H9 (cell line): ENCODE results near the gene LDB2. TPM values are rescaled to one million over a fixed set of nuclear protein-coding genes. Genes with fewer than 3 reads are reported as not detected.

ENCODE experiments used
- DNase-seq: peaks from one replicate; pipeline ENCODE4 v3.0.0-alpha.2; 2017
- H2AFZ ChIP-seq: one replicate; pipeline ENCODE4 v1.6.1; 2013; ENCODE audit warnings: mild to moderate bottlenecking, low read length, control low read depth, moderate library complexity
- H2AK5ac ChIP-seq: 2 replicates; pipeline ENCODE4 v1.6.1; 2013; ENCODE audit warnings: low read length, control low read depth, mixed read lengths; ENCODE audit not compliant: insufficient read length
- H2BK120ac ChIP-seq: one replicate; pipeline ENCODE4 v1.6.1; 2013; ENCODE audit warnings: low read depth, mild to moderate bottlenecking, low read length, control low read depth, inconsistent platforms; ENCODE audit not compliant: poor library complexity, severe bottlenecking
- H2BK12ac ChIP-seq: 2 replicates; pipeline ENCODE4 v1.6.1; 2013; ENCODE audit warnings: low read length, control low read depth, mixed read lengths, low read depth; ENCODE audit not compliant: insufficient read length
- H2BK15ac ChIP-seq: 2 replicates; pipeline ENCODE4 v1.6.1; 2013; ENCODE audit warnings: low read depth, low read length, control low read depth
- H2BK20ac ChIP-seq: one replicate; pipeline ENCODE4 v1.6.1; 2013; ENCODE audit warnings: low read depth, mild to moderate bottlenecking, low read length, control low read depth, inconsistent platforms; ENCODE audit not compliant: poor library complexity, severe bottlenecking
- H2BK5ac ChIP-seq: 2 replicates; pipeline ENCODE4 v1.6.1; 2013; ENCODE audit warnings: low read length, control low read depth, mixed read lengths; ENCODE audit not compliant: insufficient read length
- H3K14ac ChIP-seq: 2 replicates; pipeline ENCODE4 v1.6.1; 2013; ENCODE audit warnings: low read length, control low read depth; ENCODE audit not compliant: insufficient read depth
- H3K18ac ChIP-seq: 2 replicates; pipeline ENCODE4 v1.6.1; 2013; ENCODE audit warnings: low read depth, mild to moderate bottlenecking, mixed read lengths, low read length, control low read depth; ENCODE audit not compliant: insufficient read length
- H3K23ac ChIP-seq: 2 replicates; pipeline ENCODE4 v1.6.1; 2013; ENCODE audit warnings: low read length, control low read depth, mixed read lengths, low read depth; ENCODE audit not compliant: insufficient read length
- H3K23me2 ChIP-seq: 2 replicates; pipeline ENCODE4 v1.6.1; 2013; ENCODE audit warnings: low read depth, mild to moderate bottlenecking, mixed read lengths, low read length, control low read depth; ENCODE audit not compliant: insufficient read length, poor library complexity, severe bottlenecking
- H3K27ac ChIP-seq: 2 replicates; pipeline ENCODE4 v1.5.1; 2013; ENCODE audit warnings: low read length, control low read depth, mixed read lengths, low read depth; ENCODE audit not compliant: insufficient read length
- H3K27me3 ChIP-seq: 2 replicates; pipeline ENCODE4 v1.6.1; 2013; ENCODE audit warnings: low read length, control low read depth, inconsistent platforms; ENCODE audit not compliant: insufficient read depth
- H3K4ac ChIP-seq: 2 replicates; pipeline ENCODE4 v1.6.1; 2013; ENCODE audit warnings: low read depth, mild to moderate bottlenecking, control low read depth, inconsistent platforms, low read length, moderate library complexity
- H3K4me1 ChIP-seq: 2 replicates; pipeline ENCODE4 v1.6.1; 2013; ENCODE audit warnings: low read length, control low read depth, inconsistent platforms; ENCODE audit not compliant: insufficient read depth
- H3K4me2 ChIP-seq: 2 replicates; pipeline ENCODE4 v1.6.1; 2013; ENCODE audit warnings: low read length, control low read depth, mixed read lengths; ENCODE audit not compliant: insufficient read length, insufficient read depth
- H3K56ac ChIP-seq: 2 replicates; pipeline ENCODE4 v1.6.1; 2013; ENCODE audit warnings: low read depth, mild to moderate bottlenecking, mixed read lengths, low read length, control low read depth; ENCODE audit not compliant: insufficient read length
- H3K79me1 ChIP-seq: 2 replicates; pipeline ENCODE4 v1.6.1; 2013; ENCODE audit warnings: low read depth, mild to moderate bottlenecking, moderate library complexity, low read length, control low read depth, inconsistent platforms; ENCODE audit not compliant: insufficient read depth, poor library complexity, severe bottlenecking
- H3K79me2 ChIP-seq: 2 replicates; pipeline ENCODE4 v1.6.1; 2013; ENCODE audit warnings: low read length, control low read depth, inconsistent platforms; ENCODE audit not compliant: insufficient read depth
- H3K9ac ChIP-seq: 2 replicates; pipeline ENCODE4 v1.6.1; 2013; ENCODE audit warnings: low read length, control low read depth, mixed read lengths; ENCODE audit not compliant: insufficient read length; ENCODE audit errors: extremely low read depth
- H3K9me3 ChIP-seq: one replicate; pipeline ENCODE4 v1.6.1; 2013; ENCODE audit warnings: low read depth, low read length, inconsistent platforms; ENCODE audit not compliant: control insufficient read depth
- H3T11ph ChIP-seq: one replicate; pipeline ENCODE4 v1.6.1; 2013; ENCODE audit warnings: mild to moderate bottlenecking, low read length, control low read depth, inconsistent platforms
- H4K20me1 ChIP-seq: one replicate; pipeline ENCODE4 v1.6.1; 2013; ENCODE audit not compliant: control insufficient read depth, insufficient read length, insufficient read depth
- H4K5ac ChIP-seq: 2 replicates; pipeline ENCODE4 v1.6.1; 2013; ENCODE audit warnings: low read depth, mild to moderate bottlenecking, mixed read lengths, low read length, control low read depth; ENCODE audit not compliant: insufficient read length
- H4K8ac ChIP-seq: replicated peaks from 2 replicates; pipeline ENCODE4 v1.6.1; 2013; ENCODE audit warnings: low read length, control low read depth, mixed read lengths, low read depth; ENCODE audit not compliant: insufficient read length
- H4K91ac ChIP-seq: 2 replicates; pipeline ENCODE4 v1.6.1; 2013; ENCODE audit warnings: low read depth, mild to moderate bottlenecking, moderate library complexity, mixed read lengths, low read length, control low read depth; ENCODE audit not compliant: insufficient read length
- H3K27ac Mint-ChIP-seq, 3 experiments: 2 replicates in 2 of 3; 3 replicates in 1 of 3; pipeline ENCODE4 v1.8.0; 2020 to 2021; ENCODE audit warnings: mixed read lengths in 3 of 3, mild to moderate bottlenecking in 1 of 3, moderate library complexity in 1 of 3
- H3K27me3 Mint-ChIP-seq: 2 replicates; pipeline ENCODE4 v1.8.0; 2021; ENCODE audit warnings: low read depth, mild to moderate bottlenecking, moderate library complexity, mixed read lengths
- H3K36me3 Mint-ChIP-seq, 3 experiments: 2 replicates in 2 of 3; 3 replicates in 1 of 3; pipeline ENCODE4 v1.8.0; 2020 to 2021; ENCODE audit warnings: low read depth in 3 of 3, mixed read lengths in 3 of 3; ENCODE audit not compliant: insufficient read depth in 1 of 3
- H3K4me1 Mint-ChIP-seq, 2 experiments: 2 replicates each; pipeline ENCODE4 v1.8.0; 2020; ENCODE audit warnings: mixed read lengths in 2 of 2
- H3K4me3 Mint-ChIP-seq, 2 experiments: 2 replicates in 1 of 2; 3 replicates in 1 of 2; pipeline ENCODE4 v1.8.0; 2020 to 2021; ENCODE audit warnings: mild to moderate bottlenecking in 2 of 2, mixed read lengths in 2 of 2, moderate library complexity in 1 of 2
- H3K9me3 Mint-ChIP-seq, 2 experiments: 2 replicates in 1 of 2; 3 replicates in 1 of 2; pipeline ENCODE4 v1.8.0; 2020; ENCODE audit warnings: mild to moderate bottlenecking in 2 of 2, mixed read lengths in 2 of 2, moderate library complexity in 1 of 2
- WGBS: extraction: QIAGEN DNeasy Blood & Tissue Kit; methylation state at CpG from one replicate; pipeline ENCODE4 v1.1.7; 2013; ENCODE audit warnings: missing lambda C conversion rate, low lambda C conversion rate, mixed read lengths; ENCODE audit not compliant: insufficient read length; ENCODE audit errors: extremely low coverage; 5-methylcytosine and 5-hydroxymethylcytosine counted together
- total RNA-seq: library from RNA; stranded (reverse); gene quantifications from 2 replicates; pipeline ENCODE4 v1.2.1, GENCODE V29; 2021
- TF ChIP-seq, protein P1 (sequence below): fragments of 200-600 bp; sonication (generic); conservative IDR thresholded peaks from 3 replicates; pipeline ENCODE4 v1.8.0; 2021; ENCODE audit warnings: antibody characterized with exemption, mild to moderate bottlenecking

LDB2 gene
- total RNA-seq, 1 experiment from 2014 or later: 22.5 TPM

DNA sequence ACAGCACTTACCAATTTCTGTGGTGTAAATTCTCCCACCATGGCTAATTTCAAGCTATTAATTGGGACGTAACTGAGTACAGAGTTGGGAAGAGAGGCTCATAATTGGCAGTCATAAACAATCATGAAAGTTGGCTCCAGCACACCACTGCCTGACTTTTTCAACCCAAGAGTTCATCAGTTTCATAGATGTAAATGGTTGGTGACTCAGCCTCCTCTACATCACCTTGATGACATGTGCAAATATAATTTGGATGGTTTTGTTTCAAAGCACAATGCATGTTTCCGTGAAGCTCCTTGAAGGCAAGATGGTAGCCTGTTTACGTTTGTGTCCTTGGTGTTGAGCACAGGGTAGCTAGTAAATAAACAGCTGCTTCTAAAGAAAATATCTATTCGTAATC is 235.1 kb downstream of the LDB2 start:
- H3K27me3 Mint-ChIP-seq: no peaks in the 10 kb centered on the region
- H3K23me2 ChIP-seq: no peaks in the 10 kb centered on the region
- WGBS: no CpG with 5 or more reads among the region's 4 CpGs
- peaks cover 6% of the 10 kb centered on the region for H3K9me3 ChIP-seq
- H2AFZ ChIP-seq: no peak overlapping the region
- no peaks in the 10 kb centered on the region for H3K27me3 ChIP-seq
- no peak overlapping the region for H3K4me3 Mint-ChIP-seq
- peaks cover 13 to 18% of the 10 kb centered on the region in 2 experiments for H3K4me1 Mint-ChIP-seq
- no peak overlapping the region for H3K23ac ChIP-seq
- H3K79me1 ChIP-seq: no peaks in the 10 kb centered on the region
- H3K79me2 ChIP-seq: 0 out of 2 replicates have a peak, but pooled peaks cover 2% of the 10 kb centered on the region
- no peak overlapping the region for H3T11ph ChIP-seq
- no peak overlapping the region for H2AK5ac ChIP-seq
- no peak overlapping the region for H2BK15ac ChIP-seq
- H2BK20ac ChIP-seq: no peak overlapping the region
- no peak for DNase-seq
- H4K20me1 ChIP-seq: no peaks in the 10 kb centered on the region
- peaks cover 8% of the 10 kb centered on the region for H3K4me1 ChIP-seq
- TF ChIP-seq, protein P1, sequence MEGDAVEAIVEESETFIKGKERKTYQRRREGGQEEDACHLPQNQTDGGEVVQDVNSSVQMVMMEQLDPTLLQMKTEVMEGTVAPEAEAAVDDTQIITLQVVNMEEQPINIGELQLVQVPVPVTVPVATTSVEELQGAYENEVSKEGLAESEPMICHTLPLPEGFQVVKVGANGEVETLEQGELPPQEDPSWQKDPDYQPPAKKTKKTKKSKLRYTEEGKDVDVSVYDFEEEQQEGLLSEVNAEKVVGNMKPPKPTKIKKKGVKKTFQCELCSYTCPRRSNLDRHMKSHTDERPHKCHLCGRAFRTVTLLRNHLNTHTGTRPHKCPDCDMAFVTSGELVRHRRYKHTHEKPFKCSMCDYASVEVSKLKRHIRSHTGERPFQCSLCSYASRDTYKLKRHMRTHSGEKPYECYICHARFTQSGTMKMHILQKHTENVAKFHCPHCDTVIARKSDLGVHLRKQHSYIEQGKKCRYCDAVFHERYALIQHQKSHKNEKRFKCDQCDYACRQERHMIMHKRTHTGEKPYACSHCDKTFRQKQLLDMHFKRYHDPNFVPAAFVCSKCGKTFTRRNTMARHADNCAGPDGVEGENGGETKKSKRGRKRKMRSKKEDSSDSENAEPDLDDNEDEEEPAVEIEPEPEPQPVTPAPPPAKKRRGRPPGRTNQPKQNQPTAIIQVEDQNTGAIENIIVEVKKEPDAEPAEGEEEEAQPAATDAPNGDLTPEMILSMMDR: no peak
- H4K91ac ChIP-seq: no peak overlapping the region
- no peak overlapping the region for H3K4ac ChIP-seq
- no peak overlapping the region for H3K27ac Mint-ChIP-seq
- no peak overlapping the region for H2BK12ac ChIP-seq
- H3K4me2 ChIP-seq: no peak overlapping the region
- H4K5ac ChIP-seq: no peak overlapping the region
- H3K9ac ChIP-seq: no peak overlapping the region
- no peak overlapping the region for H2BK5ac ChIP-seq
- H3K27ac ChIP-seq: no peak overlapping the region
- H3K14ac ChIP-seq: no peak overlapping the region
- H3K9me3 Mint-ChIP-seq: peaks cover 0 to 15% of the 10 kb centered on the region in 2 experiments; a peak in 3 of 5 replicates
- no peak overlapping the region for H3K56ac ChIP-seq
- H2BK120ac ChIP-seq: no peak overlapping the region
- H3K18ac ChIP-seq: no peak overlapping the region
- H4K8ac ChIP-seq: no peak overlapping the region
- H3K36me3 Mint-ChIP-seq: peaks cover 18 to 28% (median 20%) of the 10 kb centered on the region in 3 experiments
